Measurements from ENCODE around the gene C11orf58.

- TF ChIP-seq POLR2A (IDR thresholded peaks at IDR 0.05; ENCODE audit: low read length) (no peak), GATA1 (IDR thresholded peaks at IDR 0.05; ENCODE audit: low read depth, low read length) (no peak)
Measured at GRCh38 chr11:16775614-16776283, 37.3 kb downstream of the C11orf58 start.
